Forelimb muscle (tissue), 1 donor: ENCODE measurements around the gene NDUFB10. TPM values are rescaled to one million over a fixed set of nuclear protein-coding genes. Genes with fewer than 3 reads are reported as not detected.

Experiments used
- DNase-seq: peaks from one replicate; pipeline ENCODE4 v3.0.0-alpha.2; 2013; ENCODE audit warnings: low read depth
- polyA plus RNA-seq: library from polyadenylated mRNA; unstranded; fragments of 120-200 nt; gene quantifications from one replicate; pipeline ENCODE4 v1.2.1, GENCODE V29; 2013; ENCODE audit not compliant: insufficient read length

Gene NDUFB10
- polyA plus RNA-seq, 1 donor: 121 TPM

DNA sequence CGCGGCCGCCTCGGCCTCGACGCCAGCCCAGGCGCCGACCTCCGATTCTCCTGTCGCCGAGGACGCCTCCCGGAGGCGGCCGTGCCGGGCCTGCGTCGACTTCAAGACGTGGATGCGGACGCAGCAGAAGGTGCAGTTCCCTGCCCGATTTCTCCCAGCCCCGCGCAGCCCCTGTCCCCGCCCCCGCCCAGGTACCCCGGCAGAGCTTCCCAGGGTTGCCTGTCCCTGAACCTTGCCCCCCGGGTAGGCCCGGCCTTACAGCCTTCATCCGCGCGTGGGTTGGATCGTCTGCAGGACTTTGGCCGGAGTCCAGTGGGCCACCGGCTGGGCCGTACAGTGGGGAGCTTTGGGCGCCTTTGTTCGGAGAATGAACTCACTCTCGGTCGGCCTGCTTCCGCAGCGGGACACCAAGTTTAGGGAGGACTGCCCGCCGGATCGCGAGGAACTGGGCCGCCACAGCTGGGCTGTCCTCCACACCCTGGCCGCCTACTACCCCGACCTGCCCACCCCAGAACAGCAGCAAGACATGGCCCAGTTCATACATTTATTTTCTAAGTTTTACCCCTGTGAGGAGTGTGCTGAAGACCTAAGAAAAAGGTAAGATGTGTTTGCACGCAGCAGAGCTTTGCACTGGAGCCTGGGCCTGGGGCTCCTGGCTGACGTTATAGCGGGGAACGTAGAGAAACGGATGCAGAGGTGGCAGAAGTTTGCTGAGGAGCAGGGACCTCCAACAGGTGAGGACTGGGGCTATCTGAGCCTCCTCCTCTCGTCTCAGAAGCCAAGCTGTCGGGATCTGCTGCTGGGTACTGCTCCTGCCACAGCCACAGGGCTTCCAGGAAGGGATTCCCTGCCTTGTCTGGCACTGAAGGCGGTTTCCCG, 25.2 kb downstream of the NDUFB10 start:
- DNase-seq: no peak

DNA sequence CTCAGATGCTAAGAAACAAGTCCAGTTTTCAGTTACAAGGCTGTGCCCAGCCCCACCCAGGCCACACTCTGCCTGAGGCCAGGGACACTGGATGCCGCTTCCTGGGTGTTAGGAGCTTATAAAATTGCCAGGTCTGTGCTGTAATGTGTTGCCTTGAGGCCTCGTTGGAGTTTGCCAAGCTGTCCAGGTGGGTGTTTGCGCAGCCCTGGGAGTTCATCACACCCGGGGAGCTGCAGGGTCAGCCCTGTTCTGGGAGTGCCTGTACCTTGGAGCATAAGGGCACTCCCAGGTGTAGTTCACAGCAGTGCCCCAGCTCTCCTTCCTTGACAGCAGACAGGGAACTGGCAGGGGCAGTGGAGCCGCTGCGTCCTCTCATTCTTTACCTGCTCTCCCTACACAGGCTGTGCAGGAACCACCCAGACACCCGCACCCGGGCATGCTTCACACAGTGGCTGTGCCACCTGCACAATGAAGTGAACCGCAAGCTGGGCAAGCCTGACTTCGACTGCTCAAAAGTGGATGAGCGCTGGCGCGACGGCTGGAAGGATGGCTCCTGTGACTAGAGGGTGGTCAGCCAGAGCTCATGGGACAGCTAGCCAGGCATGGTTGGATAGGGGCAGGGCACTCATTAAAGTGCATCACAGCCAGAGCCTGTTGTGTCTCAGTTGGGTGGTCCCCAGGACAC, 26.3 kb downstream of the NDUFB10 start:
- no peak for DNase-seq

GRCh38 chr16:1987198-1987597, 27.9 kb downstream of the NDUFB10 start:
- DNase-seq: no peak

DNA sequence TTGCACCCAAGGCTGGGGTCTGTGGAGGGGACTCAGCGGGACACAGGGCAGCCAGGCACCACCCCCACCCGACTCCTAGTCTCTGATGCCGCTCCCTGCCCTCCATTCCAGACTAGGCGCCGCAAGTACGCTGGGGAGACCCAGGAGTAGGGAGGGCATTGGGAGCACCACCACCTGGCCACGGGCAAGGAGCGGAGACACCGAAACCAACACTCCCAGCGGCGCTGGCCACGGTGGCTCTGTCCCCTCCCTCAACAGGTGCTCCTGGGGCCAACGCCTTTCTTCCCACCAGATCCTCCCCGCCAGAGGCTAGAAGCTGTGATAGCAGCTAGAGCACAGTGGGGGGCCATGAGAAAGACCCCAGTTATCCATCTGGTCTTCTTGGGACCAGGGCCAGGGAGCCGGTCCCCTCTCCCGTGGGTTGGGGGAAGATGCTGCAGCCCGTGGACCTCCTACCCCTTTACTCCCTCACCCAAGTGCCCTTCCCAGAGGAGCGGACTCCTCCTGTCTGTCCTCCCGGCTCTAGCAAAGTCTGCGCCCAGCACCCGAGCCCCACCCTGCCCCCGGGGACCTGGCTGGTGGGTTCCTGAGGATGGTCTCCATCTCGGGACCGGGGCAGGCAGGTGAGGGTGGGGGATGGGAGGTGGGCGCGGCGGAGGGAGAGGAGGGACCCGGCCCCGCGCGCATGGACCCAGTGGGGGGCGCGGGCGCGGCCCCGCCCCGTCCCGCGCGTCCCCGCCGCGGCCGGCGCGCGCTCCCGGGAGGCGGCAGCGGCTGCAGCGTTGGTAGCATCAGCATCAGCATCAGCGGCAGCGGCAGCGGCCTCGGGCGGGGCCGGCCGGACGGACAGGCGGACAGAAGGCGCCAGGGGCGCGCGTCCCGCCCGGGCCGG, 30.1 kb downstream of the NDUFB10 start, which contains the start of gene SYNGR3:
SYNGR3 (plus strand) TSS at position 762 of the 892 bp plus-strand sequence. CDS start 133 bp downstream, outside the sequence.
- no peak for DNase-seq

DNA sequence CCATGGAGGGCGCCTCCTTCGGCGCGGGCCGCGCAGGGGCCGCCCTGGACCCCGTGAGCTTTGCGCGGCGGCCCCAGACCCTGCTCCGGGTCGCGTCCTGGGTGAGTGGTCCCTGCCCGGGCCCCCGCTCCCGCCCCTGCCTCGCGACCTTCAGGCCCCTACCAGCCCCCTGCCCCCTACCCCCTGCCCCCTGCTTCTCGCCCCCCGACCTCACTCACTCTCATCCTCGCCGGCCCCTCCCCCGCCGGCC, 30.7 kb downstream of the NDUFB10 start:
- DNase-seq: no peak

DNA sequence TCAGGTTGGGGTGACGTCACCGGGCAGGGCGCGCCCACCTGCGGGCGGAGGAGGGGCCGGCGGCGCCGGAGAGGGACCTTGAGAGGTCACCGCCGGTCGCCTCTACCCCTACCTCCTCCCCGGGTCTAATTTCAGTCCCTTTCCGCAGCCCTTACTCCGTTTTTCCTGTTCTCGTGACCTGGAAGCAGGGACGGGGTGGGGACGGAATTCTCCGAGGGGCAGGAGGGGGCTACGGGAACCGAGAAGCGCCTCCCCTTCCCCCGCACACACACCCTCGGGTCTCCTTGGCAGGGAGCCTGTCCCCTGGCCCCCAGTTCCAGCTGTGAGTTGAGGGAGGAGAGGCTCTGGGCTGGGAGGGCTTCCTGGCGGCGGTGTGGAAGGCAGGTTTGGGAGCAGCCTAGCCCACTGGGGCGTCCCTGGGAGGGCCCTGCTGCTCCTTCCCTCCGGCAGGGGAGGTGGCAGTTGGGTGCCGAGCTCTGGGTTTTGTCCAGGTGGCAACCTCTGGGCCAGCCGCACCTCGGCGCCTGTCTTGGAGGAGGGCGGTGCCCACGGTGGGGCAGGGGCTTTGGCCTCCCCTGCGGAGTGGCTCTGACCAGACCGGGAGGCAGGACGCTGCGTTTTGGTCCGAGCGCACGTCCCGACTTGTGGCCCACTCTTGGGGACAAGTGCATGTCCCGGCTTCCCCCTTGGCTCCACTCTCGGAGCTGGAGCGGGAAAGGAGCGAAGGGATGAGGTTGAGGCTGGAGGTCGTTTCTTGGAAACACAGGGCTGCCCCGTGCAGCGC, 31.2 kb downstream of the NDUFB10 start:
- no peak for DNase-seq

- no peak for DNase-seq
These were observed 31.8 kb downstream of the NDUFB10 start for GRCh38 chr16:1991135-1991551.

- no peak for DNase-seq
These were observed 32.2 kb downstream of the NDUFB10 start for GRCh38 chr16:1991588-1991947.

DNA sequence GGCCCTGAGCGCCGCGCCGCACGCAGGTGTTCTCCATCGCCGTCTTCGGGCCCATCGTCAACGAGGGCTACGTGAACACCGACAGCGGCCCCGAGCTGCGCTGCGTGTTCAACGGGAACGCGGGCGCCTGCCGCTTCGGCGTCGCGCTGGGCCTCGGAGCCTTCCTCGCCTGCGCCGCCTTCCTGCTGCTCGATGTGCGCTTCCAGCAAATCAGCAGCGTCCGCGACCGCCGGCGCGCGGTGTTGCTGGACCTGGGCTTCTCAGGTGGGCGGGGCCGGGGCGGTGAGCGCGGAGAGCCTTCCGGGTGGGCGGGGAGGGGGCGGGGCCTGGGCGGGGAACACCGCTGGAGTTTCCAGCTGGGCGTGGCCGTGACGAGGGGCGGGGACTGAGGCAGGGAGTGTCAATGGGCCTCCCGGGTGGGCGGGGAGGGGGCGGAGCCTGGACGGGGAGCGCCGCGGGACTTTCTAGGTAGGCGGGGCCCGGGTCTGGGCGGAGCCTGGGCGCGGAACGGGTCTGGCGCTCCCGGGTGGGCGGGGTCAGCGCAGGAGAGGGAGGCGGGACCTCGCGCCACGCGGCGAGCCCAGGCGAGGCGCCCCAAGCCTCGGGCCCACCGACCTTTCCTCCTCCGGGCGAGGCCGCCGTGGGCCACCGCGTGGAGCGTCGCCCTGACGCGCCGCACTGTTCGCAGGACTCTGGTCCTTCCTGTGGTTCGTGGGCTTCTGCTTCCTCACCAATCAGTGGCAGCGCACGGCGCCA, 32.8 kb downstream of the NDUFB10 start:
- DNase-seq: no peak

GRCh38 chr16:1992704-1993317, 33.5 kb downstream of the NDUFB10 start:
- DNase-seq: no peak

GRCh38 chr16:1993731-1994131, 34.4 kb downstream of the NDUFB10 start:
- no peak for DNase-seq

DNA sequence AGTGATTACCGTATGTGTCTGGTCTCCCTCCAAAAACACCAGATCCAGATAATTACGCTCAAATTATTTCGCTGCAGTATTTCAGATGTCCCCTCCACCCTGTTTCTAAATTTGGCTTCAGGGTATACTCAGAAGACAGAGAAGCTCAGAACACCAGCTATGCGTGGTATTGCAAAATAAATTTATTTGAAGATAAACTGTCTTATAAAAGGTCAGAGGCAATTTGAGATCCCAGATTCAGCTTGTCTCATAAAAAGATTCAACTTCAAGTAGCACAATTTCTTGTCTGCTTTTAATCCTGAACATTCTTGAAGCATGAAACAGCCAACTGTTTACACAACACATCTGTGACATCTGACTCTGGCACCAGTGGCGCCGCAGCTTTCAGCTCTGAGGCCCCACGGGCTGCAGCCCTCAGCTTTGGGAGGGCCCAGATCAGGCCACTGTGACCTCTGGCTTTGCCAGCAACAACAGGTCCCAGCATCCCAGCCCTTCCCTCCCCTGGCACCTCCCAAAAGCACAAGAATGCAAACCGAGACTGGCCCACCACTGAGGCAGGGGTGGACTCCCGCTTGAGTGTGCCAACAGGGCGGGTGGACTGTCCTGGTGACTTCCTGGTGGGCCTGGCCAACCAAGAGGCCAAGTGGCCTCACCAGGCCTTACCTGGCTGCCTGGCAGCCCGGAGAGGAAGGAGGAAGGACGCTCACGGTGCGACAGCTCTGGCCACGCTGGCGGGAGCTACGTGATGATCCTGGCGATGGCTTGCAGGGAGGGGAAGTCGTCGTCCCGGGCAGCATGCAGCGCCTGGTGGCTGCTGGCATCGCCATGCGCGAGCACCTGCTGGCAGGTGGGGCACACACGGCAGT, 38.4 kb downstream of the NDUFB10 start:
- DNase-seq: no peak

DNA sequence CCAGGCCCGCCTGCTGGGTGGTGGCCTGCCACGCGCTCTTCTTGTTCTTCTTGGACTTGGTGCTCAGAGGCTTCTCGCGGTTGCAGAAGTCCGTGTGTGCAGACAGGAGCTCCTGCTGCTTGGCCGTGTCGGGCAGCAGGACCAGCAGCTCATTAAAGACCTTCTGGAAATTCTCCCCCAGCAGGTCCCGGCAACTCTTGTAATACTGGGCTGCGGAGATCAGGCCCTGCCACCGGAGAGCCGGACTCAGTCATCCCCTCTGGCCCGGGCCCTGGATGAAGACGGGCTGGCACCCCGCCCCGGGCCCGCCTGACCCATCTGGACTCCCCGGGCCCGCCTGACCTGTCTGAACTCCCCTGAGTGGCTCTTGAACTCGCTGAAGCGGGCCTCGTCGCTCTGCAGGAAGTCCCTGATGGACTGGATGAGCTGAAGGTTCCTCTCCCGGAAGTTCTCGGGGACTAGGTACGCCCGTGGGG, 39.1 kb downstream of the NDUFB10 start:
- no peak for DNase-seq

GRCh38 chr16:1998852-1999801, 39.8 kb downstream of the NDUFB10 start:
- no peak for DNase-seq

- DNase-seq: no peak
These were observed 40.7 kb downstream of the NDUFB10 start for GRCh38 chr16:1999866-2000514.

DNA sequence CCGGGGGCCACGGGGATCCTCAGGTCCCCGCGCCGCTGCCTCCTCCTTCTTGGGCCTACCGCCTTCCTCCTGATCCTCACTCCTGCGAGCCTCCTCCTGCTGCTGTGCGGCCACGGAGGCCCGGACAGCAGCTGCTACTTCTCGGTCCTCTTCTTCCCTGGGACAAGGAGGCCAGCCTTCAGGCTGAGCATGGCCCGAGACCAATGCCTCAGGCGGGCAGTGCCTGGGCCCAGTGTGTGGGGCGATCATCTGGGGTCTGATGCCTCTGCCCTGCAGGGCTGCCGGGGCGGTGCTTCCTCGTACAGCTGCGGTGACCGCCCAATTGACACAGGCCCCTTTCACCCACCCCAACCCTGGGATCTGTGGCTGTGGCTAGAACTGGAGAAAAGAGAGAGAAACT, 41.7 kb downstream of the NDUFB10 start:
- no peak for DNase-seq
